ENCODE results near the gene NGB. TPM values are rescaled to one million over a fixed set of nuclear protein-coding genes. Genes with fewer than 3 reads are reported as not detected.

NGB gene
- total and polyA plus RNA-seq, 9 of the 15 experiments (the other 6 are each of a cell fraction or from before 2014, with no cell fraction given) = not detected

DNA sequence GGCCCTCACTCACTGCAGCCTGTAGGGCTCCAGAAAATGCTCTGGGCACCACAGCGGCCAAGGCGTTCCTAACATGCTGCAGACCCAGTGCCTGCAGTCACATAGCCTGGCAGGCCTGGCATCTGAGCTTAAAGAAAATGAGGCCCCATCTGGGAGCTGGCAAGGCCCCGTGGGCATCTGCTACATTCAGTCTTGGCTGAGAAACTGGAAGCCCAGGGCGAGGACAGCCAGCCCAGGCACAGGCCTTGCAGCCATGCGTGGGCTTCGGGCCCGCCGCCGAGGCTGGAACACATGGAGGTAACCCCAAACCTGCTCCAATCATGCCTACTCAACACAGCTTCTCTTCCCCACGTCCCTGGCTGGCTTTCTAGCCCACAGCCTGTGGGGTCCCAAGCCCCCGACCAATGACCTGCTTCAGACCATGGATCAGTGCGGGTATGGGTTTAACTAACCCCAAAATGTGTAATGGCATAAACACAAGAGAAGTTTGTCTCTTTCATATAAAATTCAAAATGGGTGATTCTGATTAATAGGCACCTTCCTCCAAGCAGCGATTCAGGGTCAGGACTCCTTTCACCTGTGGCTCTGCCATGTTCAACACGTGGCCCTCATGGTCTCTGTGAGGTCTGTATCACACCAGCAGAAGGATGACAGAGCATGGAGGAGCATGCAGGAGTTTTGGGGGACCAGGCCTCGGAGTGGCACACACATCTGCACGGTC is 6.4 kb downstream of the NGB start:
- no peak overlapping the region for H3K27ac ChIP-seq (ENCODE audit: extremely low read depth, low read depth, low read length)
- WGBS (ENCODE audit: insufficient coverage, low coverage, missing lambda C conversion rate) = 0% methylated on average over 14 of the region's 16 CpGs
- H3K9me1 ChIP-seq (ENCODE audit: control insufficient read depth, insufficient read depth, low read length) = no peaks in the 10 kb centered on the region
- ChIA-PET CTCF (ENCODE audit: low intra/inter-chr PET ratio) (no interaction called here), POLR2A (no interaction called here)
- no peak for FAIRE-seq
- ATAC-seq = no peak
- in situ Hi-C loops (cut with MboI) (no loop called here), intact Hi-C loops (cut with micrococcal nuclease) (no loop called here)
- no peaks in the 10 kb centered on the region for H3K9me3 ChIP-seq (replicated peaks; ENCODE audit: control insufficient read depth, insufficient read depth, low read depth, low read length)
- DNase-seq (ENCODE audit: extremely low read depth in 1 of 4, low spot score in 3 of 4) = no peak
- no peaks in the 10 kb centered on the region; a peak in 1 of 5 replicates for H3K4me1 ChIP-seq (replicated peaks in 1 of 2; ENCODE audit: control insufficient read depth in 2 of 2, insufficient read depth in 2 of 2, low read length in 2 of 2)
- no TSS peak for BruUV-seq (replicated peaks)
- no peak overlapping the region for H2AFZ ChIP-seq (ENCODE audit: low read depth, low read length)
- no peak overlapping the region; a peak in 1 of 4 replicates for H3K9ac ChIP-seq (ENCODE audit: insufficient read depth in 1 of 2, low read depth in 2 of 2, low read length in 2 of 2)
- H3K4me3 ChIP-seq = no peak overlapping the region
- H3K36me3 ChIP-seq (ENCODE audit: control insufficient read depth, insufficient read depth, low read length) = no peaks in the 10 kb centered on the region
- no peaks in the 10 kb centered on the region; the same call in 1 of the 2 replicates for H4K20me1 ChIP-seq (replicated peaks; ENCODE audit: control insufficient read depth, insufficient read depth, low read length)
- H3K79me2 ChIP-seq (ENCODE audit: control insufficient read depth, insufficient read depth, low read length) = no peaks in the 10 kb centered on the region
- peaks cover 2 to 63% of the 10 kb centered on the region in 2 experiments; a peak in 4 of 5 replicates for H3K27me3 ChIP-seq (ENCODE audit: control insufficient read depth in 2 of 2, insufficient read depth in 2 of 2, low read length in 2 of 2)
- no peak overlapping the region for H3K4me2 ChIP-seq (ENCODE audit: insufficient read depth, low read length)
- TF ChIP-seq TFAM (CRISPR knock-in tag; conservative IDR thresholded peaks at IDR 0.05) = no peak
- TF ChIP-seq RBM14 (IDR thresholded peaks at IDR 0.05; ENCODE audit: borderline replicate concordance, insufficient read depth, low read depth, low read length) = no peak
- no peak for TF ChIP-seq RAD51 (IDR thresholded peaks at IDR 0.05; ENCODE audit: borderline replicate concordance, low read depth)
- no peak for TF ChIP-seq ZSCAN29 (IDR thresholded peaks at IDR 0.05)
- TF ChIP-seq REST (IDR thresholded peaks at IDR 0.05; ENCODE audit: borderline replicate concordance) = no peak
- TF ChIP-seq REST (CRISPR knock-in tag; IDR thresholded peaks at IDR 0.05; ENCODE audit: low read depth) = no peak
- TF ChIP-seq PCBP1 (IDR thresholded peaks at IDR 0.05; ENCODE audit: low read depth, low read length, poor library complexity, severe bottlenecking) = no peak
- TF ChIP-seq HDAC8 (tag; IDR thresholded peaks at IDR 0.05) = no peak
- no peak for TF ChIP-seq CHD1 (IDR thresholded peaks at IDR 0.05; ENCODE audit: low read length)
- TF ChIP-seq ATF1 (CRISPR knock-in tag; IDR thresholded peaks at IDR 0.05) = no peak
- no peak for TF ChIP-seq ATF1 (tag; IDR thresholded peaks at IDR 0.05)
- TF ChIP-seq, protein P1, sequence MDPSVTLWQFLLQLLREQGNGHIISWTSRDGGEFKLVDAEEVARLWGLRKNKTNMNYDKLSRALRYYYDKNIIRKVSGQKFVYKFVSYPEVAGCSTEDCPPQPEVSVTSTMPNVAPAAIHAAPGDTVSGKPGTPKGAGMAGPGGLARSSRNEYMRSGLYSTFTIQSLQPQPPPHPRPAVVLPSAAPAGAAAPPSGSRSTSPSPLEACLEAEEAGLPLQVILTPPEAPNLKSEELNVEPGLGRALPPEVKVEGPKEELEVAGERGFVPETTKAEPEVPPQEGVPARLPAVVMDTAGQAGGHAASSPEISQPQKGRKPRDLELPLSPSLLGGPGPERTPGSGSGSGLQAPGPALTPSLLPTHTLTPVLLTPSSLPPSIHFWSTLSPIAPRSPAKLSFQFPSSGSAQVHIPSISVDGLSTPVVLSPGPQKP (CRISPR knock-in tag; IDR thresholded peaks at IDR 0.05) = no peak
- no peak for TF ChIP-seq CHCHD3 (CRISPR knock-in tag; IDR thresholded peaks at IDR 0.05)
- no peak for TF ChIP-seq CBFA2T2 (conservative IDR thresholded peaks at IDR 0.05)
- no peak for TF ChIP-seq SIX5 (IDR thresholded peaks at IDR 0.05; ENCODE audit: borderline replicate concordance in 1 of 2, insufficient read depth in 1 of 2, low read depth in 1 of 2, low read length in 2 of 2)
